ENCODE data around the gene NOG. TPM values are rescaled to one million over a fixed set of nuclear protein-coding genes. Genes with fewer than 3 reads are reported as not detected.

NOG gene
- total RNA-seq, 1 donor from 2014 or later: 0.65 TPM

DNA sequence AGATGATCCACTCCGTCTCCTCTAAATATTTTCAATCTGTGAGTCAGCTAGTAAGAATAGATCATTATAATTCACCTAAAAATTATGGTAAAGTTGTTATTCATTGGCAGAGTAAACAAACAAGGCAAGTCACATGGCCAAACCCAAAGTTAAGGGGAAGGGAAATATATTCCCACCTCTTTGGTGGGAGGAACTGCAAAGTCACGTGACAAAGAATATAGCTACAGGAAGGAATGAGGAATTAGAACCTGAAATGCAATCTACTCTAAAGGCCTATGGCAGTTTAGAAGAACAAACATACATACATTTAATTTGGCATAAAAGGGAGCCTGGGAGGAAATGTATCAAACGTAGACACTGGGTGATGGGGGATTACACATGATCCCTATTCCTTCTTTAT, 48.9 kb downstream of the NOG start:
- TF ChIP-seq, protein P1, sequence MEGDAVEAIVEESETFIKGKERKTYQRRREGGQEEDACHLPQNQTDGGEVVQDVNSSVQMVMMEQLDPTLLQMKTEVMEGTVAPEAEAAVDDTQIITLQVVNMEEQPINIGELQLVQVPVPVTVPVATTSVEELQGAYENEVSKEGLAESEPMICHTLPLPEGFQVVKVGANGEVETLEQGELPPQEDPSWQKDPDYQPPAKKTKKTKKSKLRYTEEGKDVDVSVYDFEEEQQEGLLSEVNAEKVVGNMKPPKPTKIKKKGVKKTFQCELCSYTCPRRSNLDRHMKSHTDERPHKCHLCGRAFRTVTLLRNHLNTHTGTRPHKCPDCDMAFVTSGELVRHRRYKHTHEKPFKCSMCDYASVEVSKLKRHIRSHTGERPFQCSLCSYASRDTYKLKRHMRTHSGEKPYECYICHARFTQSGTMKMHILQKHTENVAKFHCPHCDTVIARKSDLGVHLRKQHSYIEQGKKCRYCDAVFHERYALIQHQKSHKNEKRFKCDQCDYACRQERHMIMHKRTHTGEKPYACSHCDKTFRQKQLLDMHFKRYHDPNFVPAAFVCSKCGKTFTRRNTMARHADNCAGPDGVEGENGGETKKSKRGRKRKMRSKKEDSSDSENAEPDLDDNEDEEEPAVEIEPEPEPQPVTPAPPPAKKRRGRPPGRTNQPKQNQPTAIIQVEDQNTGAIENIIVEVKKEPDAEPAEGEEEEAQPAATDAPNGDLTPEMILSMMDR (conservative IDR thresholded peaks at IDR 0.05): no peak
- H3K4me3 Mint-ChIP-seq: no peak overlapping the region
- no peaks in the 10 kb centered on the region for H3K9me3 Mint-ChIP-seq
- no peaks in the 10 kb centered on the region for H3K36me3 Mint-ChIP-seq (ENCODE audit: low read depth)
- DNase-seq (ENCODE audit: low read depth, low spot score): no peak
- peaks cover 18% of the 10 kb centered on the region for H3K27me3 Mint-ChIP-seq (ENCODE audit: low read depth)
- no peak overlapping the region for H3K27ac Mint-ChIP-seq (ENCODE audit: unreplicated experiment)
- no peaks in the 10 kb centered on the region for H3K4me1 Mint-ChIP-seq

Other genes starting within 250 kb of the NOG start
- gene C17orf67, start 240.2 kb downstream of the NOG start, total RNA-seq: 2.3 and 2.4 TPM in 2 replicates
- gene DGKE, start 240.5 kb downstream of the NOG start, total RNA-seq: 4.7 and 5.4 TPM in 2 replicates

All from neural crest cell (in vitro differentiated cells).